HG03135 (cell line): Measurements from ENCODE around the gene ADAMTSL1.

Experiments used
- ATAC-seq: cut with Tn5 transposase; IDR thresholded peaks from one replicate; pipeline ENCODE4 v1.9.1; 2021; ENCODE audit warnings: mild to moderate bottlenecking, moderate library complexity; ENCODE audit not compliant: unreplicated experiment

ADAMTSL1 gene

GRCh38 chr9:18891946-18892670, 418.2 kb downstream of the ADAMTSL1 start:
- no peak for ATAC-seq

- no peak for ATAC-seq
These were observed 419.1 kb downstream of the ADAMTSL1 start for GRCh38 chr9:18893046-18893445.

GRCh38 chr9:18893491-18893890, 419.5 kb downstream of the ADAMTSL1 start:
- no peak for ATAC-seq

- ATAC-seq, result no peak
These were observed 422.1 kb downstream of the ADAMTSL1 start for GRCh38 chr9:18896004-18896403.

GRCh38 chr9:18896531-18897179, 422.7 kb downstream of the ADAMTSL1 start:
- no peak for ATAC-seq

- no peak for ATAC-seq
These were observed 429.5 kb downstream of the ADAMTSL1 start for GRCh38 chr9:18903450-18903849.

GRCh38 chr9:18905028-18905882, 431.3 kb downstream of the ADAMTSL1 start:
- no peak for ATAC-seq

- ATAC-seq, result no peak
These were observed 432.1 kb downstream of the ADAMTSL1 start for GRCh38 chr9:18905883-18906629.

GRCh38 chr9:18906656-18907395, 432.9 kb downstream of the ADAMTSL1 start:
- ATAC-seq, result no peak

GRCh38 chr9:18907927-18908625, 434.1 kb downstream of the ADAMTSL1 start:
- no peak for ATAC-seq

- ATAC-seq, result no peak
These were observed 435.4 kb downstream of the ADAMTSL1 start for GRCh38 chr9:18909140-18910018.

- no peak for ATAC-seq
These were observed 436.5 kb downstream of the ADAMTSL1 start for GRCh38 chr9:18910435-18910834.

- no peak for ATAC-seq
These were observed 437.0 kb downstream of the ADAMTSL1 start for GRCh38 chr9:18910916-18911315.

GRCh38 chr9:18911714-18912342, 437.9 kb downstream of the ADAMTSL1 start:
- ATAC-seq, result no peak

- ATAC-seq, result no peak
These were observed 446.5 kb downstream of the ADAMTSL1 start for GRCh38 chr9:18920141-18921084.

GRCh38 chr9:18921366-18922075, 447.6 kb downstream of the ADAMTSL1 start:
- no peak for ATAC-seq
